Mesothelial cell of epicardium (in vitro differentiated cells): Measurements from ENCODE around the gene NELL1. TPM values are rescaled to one million over a fixed set of nuclear protein-coding genes. Genes with fewer than 3 reads are reported as not detected.

Experiments used
- DNase-seq, 2 experiments: peaks; one replicate each; pipeline ENCODE4 v3.0.0; 2021; ENCODE audit warnings: low spot score in 2 of 2; ENCODE audit not compliant: unreplicated experiment in 2 of 2
- H3K27ac Mint-ChIP-seq: 2 replicates; pipeline ENCODE4 v1.8.0; 2021; ENCODE audit warnings: mixed read lengths
- H3K27me3 Mint-ChIP-seq: 2 replicates; pipeline ENCODE4 v1.8.0; 2021; ENCODE audit warnings: low read depth, mixed read lengths
- H3K36me3 Mint-ChIP-seq: 2 replicates; pipeline ENCODE4 v1.8.0; 2021; ENCODE audit warnings: mixed read lengths
- H3K4me1 Mint-ChIP-seq: 2 replicates; pipeline ENCODE4 v1.8.0; 2021; ENCODE audit warnings: mixed read lengths
- H3K4me3 Mint-ChIP-seq: 2 replicates; pipeline ENCODE4 v1.8.0; 2021; ENCODE audit warnings: mild to moderate bottlenecking, moderate library complexity, mixed read lengths
- H3K9me3 Mint-ChIP-seq: 2 replicates; pipeline ENCODE4 v1.8.0; 2021; ENCODE audit warnings: mixed read lengths
- CTCF ChIP-seq: fragments of 200-600 bp; sonication (generic); IDR thresholded peaks from one replicate; pipeline ENCODE4 v1.5.0; 2021; ENCODE audit warnings: antibody characterized with exemption; ENCODE audit not compliant: unreplicated experiment
- total RNA-seq: library from RNA; stranded (reverse); gene quantifications from 3 replicates; pipeline ENCODE4 v1.2.1, GENCODE V29; 2021

Gene NELL1
- 1.7 to 2.8 TPM (median 2.6 TPM) in 3 replicates for total RNA-seq

- H3K9me3 Mint-ChIP-seq: no peaks in the 10 kb centered on the region
- no peak within 1 kb of the TSS for H3K27ac Mint-ChIP-seq
- peak in 1 of 2 experiments; percentile 54 for DNase-seq
These were observed at the start of gene NELL1 for GRCh38 chr11:20668844-20669819. TSS of gene NELL1 (plus strand) at chr11:20669586.

GRCh38 chr11:20620988-20621387 lies 48.4 kb upstream of the NELL1 start:
- no peaks in the 10 kb centered on the region for H3K36me3 Mint-ChIP-seq
- H3K9me3 Mint-ChIP-seq: no peaks in the 10 kb centered on the region
- H3K4me3 Mint-ChIP-seq: no peak overlapping the region
- no peak for TF ChIP-seq CTCF
- no peak for DNase-seq
- H3K27ac Mint-ChIP-seq: no peak overlapping the region
- H3K4me1 Mint-ChIP-seq: no peaks in the 10 kb centered on the region
- H3K27me3 Mint-ChIP-seq: peaks cover 70% of the 10 kb centered on the region

More at GRCh38 chr11:20668844-20669819, at the start of gene NELL1:
- no peaks in the 10 kb centered on the region for H3K36me3 Mint-ChIP-seq
- H3K4me3 Mint-ChIP-seq: peak within 1 kb of the TSS; percentile 73
- H3K4me1 Mint-ChIP-seq: peaks cover 11% of the 10 kb centered on the region
- TF ChIP-seq CTCF: no peak
- H3K27me3 Mint-ChIP-seq: peaks cover 96% of the 10 kb centered on the region

GRCh38 chr11:20621679-20622078 lies 47.7 kb upstream of the NELL1 start:
- TF ChIP-seq CTCF: no peak
- Mint-ChIP-seq H3K4me3 (no peak overlapping the region), H3K4me1 (no peaks in the 10 kb centered on the region), H3K27ac (no peak overlapping the region), H3K36me3 (no peaks in the 10 kb centered on the region), H3K27me3 (peaks cover 67% of the 10 kb centered on the region), H3K9me3 (no peaks in the 10 kb centered on the region)
- DNase-seq: no peak

- DNase-seq: no peak
- H3K4me1 Mint-ChIP-seq: no peaks in the 10 kb centered on the region
- no peak overlapping the region for H3K27ac Mint-ChIP-seq
- no peaks in the 10 kb centered on the region for H3K9me3 Mint-ChIP-seq
- no peak for TF ChIP-seq CTCF
- no peaks in the 10 kb centered on the region for H3K36me3 Mint-ChIP-seq
- no peak overlapping the region for H3K4me3 Mint-ChIP-seq
- peaks cover 53% of the 10 kb centered on the region for H3K27me3 Mint-ChIP-seq
These were observed 46.1 kb upstream of the NELL1 start for GRCh38 chr11:20623252-20623651.

GRCh38 chr11:20626279-20626678 lies 43.1 kb upstream of the NELL1 start:
- H3K36me3 Mint-ChIP-seq: no peaks in the 10 kb centered on the region
- peaks cover 32% of the 10 kb centered on the region for H3K27me3 Mint-ChIP-seq
- TF ChIP-seq CTCF: no peak
- no peaks in the 10 kb centered on the region for H3K4me1 Mint-ChIP-seq
- H3K4me3 Mint-ChIP-seq: no peak overlapping the region
- DNase-seq: no peak
- H3K27ac Mint-ChIP-seq: no peak overlapping the region
- no peaks in the 10 kb centered on the region for H3K9me3 Mint-ChIP-seq
